MM.1S (cell line): ENCODE results near the gene ZNF835.

Source experiments
- DNase-seq: peaks from one replicate; pipeline ENCODE4 v3.0.0-alpha.2; 2015
- H2AFZ ChIP-seq: fragments of 300-600 bp; sonication (generic); 2 replicates; pipeline ENCODE4 v1.6.0; 2016; ENCODE audit warnings: antibody characterized with exemption, low read length
- H3F3A ChIP-seq: fragments of 300-600 bp; sonication (generic); 2 replicates; pipeline ENCODE4 v1.6.1; 2016; ENCODE audit warnings: mild to moderate bottlenecking, antibody characterized with exemption, low read length, moderate library complexity, mixed read lengths; ENCODE audit not compliant: insufficient read depth
- H3K27ac ChIP-seq: fragments of 300-600 bp; sonication (generic); 2 replicates; pipeline ENCODE4 v1.5.1; 2016; ENCODE audit warnings: mild to moderate bottlenecking, low read length
- H3K27me3 ChIP-seq: fragments of 300-600 bp; sonication (generic); replicated peaks from 2 replicates; pipeline ENCODE4 v1.6.0; 2016; ENCODE audit warnings: low read length; ENCODE audit not compliant: insufficient read depth
- H3K36me3 ChIP-seq: fragments of 300-600 bp; sonication (generic); replicated peaks from 2 replicates; pipeline ENCODE4 v1.6.1; 2016; ENCODE audit warnings: mild to moderate bottlenecking, low read length, mixed read lengths; ENCODE audit not compliant: insufficient read depth
- H3K4me1 ChIP-seq: fragments of 300-600 bp; sonication (generic); 2 replicates; pipeline ENCODE4 v1.6.1; 2016; ENCODE audit warnings: low read length, mixed read lengths
- H3K4me2 ChIP-seq: fragments of 300-600 bp; sonication (generic); 2 replicates; pipeline ENCODE4 v1.6.0; 2016; ENCODE audit warnings: low read depth, low read length
- H3K4me3 ChIP-seq: fragments of 300-600 bp; sonication (generic); 2 replicates; pipeline ENCODE4 v1.5.1; 2016; ENCODE audit warnings: low read length, mixed read lengths
- H3K79me2 ChIP-seq: fragments of 300-600 bp; sonication (generic); 2 replicates; pipeline ENCODE4 v1.6.1; 2016; ENCODE audit warnings: mixed run types, low read length, mixed read lengths
- H3K9ac ChIP-seq: fragments of 300-600 bp; sonication (generic); 2 replicates; pipeline ENCODE4 v1.6.1; 2016; ENCODE audit warnings: low read length, mixed read lengths
- H3K9me2 ChIP-seq: fragments of 300-600 bp; sonication (generic); replicated peaks from 2 replicates; pipeline ENCODE4 v1.6.1; 2016; ENCODE audit warnings: mild to moderate bottlenecking, low read length, mixed read lengths; ENCODE audit not compliant: insufficient read depth
- H3K9me3 ChIP-seq: fragments of 300-600 bp; sonication (generic); replicated peaks from 2 replicates; pipeline ENCODE4 v1.6.1; 2016; ENCODE audit warnings: mild to moderate bottlenecking, low read length, mixed read lengths; ENCODE audit not compliant: insufficient read depth
- H4K20me1 ChIP-seq: fragments of 300-600 bp; sonication (generic); 2 replicates; pipeline ENCODE4 v1.6.1; 2016; ENCODE audit warnings: mild to moderate bottlenecking, low read length, moderate library complexity, mixed read lengths; ENCODE audit not compliant: insufficient read depth
- EZH2 ChIP-seq: fragments of 300-600 bp; sonication (generic); optimal IDR thresholded peaks from 2 replicates; pipeline ENCODE3; 2017; ENCODE audit warnings: low read depth, mild to moderate bottlenecking, antibody characterized with exemption, low read length, mixed read lengths
- EZH2phosphoT487 ChIP-seq: fragments of 300-600 bp; sonication (generic); IDR thresholded peaks from 2 replicates; pipeline ENCODE4 v1.6.1; 2018; ENCODE audit warnings: antibody characterized with exemption, low read length
- TF ChIP-seq, protein P1 (sequence below): fragments of 300-600 bp; sonication (generic); IDR thresholded peaks from 2 replicates; pipeline ENCODE4 v1.5.1; 2016; ENCODE audit warnings: antibody characterized with exemption, low read length, mixed read lengths

Gene ZNF835

GRCh38 chr19:56668676-56669075, 2.9 kb downstream of the ZNF835 start:
- no peaks in the 10 kb centered on the region for H3F3A ChIP-seq
- DNase-seq, result no peak
- H3K4me2 ChIP-seq, result no peak overlapping the region
- TF ChIP-seq EZH2phosphoT487 (no peak), EZH2 (no peak)
- TF ChIP-seq, protein P1, sequence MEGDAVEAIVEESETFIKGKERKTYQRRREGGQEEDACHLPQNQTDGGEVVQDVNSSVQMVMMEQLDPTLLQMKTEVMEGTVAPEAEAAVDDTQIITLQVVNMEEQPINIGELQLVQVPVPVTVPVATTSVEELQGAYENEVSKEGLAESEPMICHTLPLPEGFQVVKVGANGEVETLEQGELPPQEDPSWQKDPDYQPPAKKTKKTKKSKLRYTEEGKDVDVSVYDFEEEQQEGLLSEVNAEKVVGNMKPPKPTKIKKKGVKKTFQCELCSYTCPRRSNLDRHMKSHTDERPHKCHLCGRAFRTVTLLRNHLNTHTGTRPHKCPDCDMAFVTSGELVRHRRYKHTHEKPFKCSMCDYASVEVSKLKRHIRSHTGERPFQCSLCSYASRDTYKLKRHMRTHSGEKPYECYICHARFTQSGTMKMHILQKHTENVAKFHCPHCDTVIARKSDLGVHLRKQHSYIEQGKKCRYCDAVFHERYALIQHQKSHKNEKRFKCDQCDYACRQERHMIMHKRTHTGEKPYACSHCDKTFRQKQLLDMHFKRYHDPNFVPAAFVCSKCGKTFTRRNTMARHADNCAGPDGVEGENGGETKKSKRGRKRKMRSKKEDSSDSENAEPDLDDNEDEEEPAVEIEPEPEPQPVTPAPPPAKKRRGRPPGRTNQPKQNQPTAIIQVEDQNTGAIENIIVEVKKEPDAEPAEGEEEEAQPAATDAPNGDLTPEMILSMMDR, result no peak
- H3K4me1 ChIP-seq, result no peaks in the 10 kb centered on the region
- H3K9me3 ChIP-seq, result no peaks in the 10 kb centered on the region
- H3K4me3 ChIP-seq, result no peak overlapping the region
- no peak overlapping the region for H3K9ac ChIP-seq
- H3K79me2 ChIP-seq, result no peaks in the 10 kb centered on the region
- no peaks in the 10 kb centered on the region for H3K27me3 ChIP-seq
- H3K27ac ChIP-seq, result no peak overlapping the region
- H3K9me2 ChIP-seq, result no peaks in the 10 kb centered on the region
- H4K20me1 ChIP-seq, result no peaks in the 10 kb centered on the region
- no peaks in the 10 kb centered on the region for H3K36me3 ChIP-seq
- H2AFZ ChIP-seq, result no peak overlapping the region

DNA sequence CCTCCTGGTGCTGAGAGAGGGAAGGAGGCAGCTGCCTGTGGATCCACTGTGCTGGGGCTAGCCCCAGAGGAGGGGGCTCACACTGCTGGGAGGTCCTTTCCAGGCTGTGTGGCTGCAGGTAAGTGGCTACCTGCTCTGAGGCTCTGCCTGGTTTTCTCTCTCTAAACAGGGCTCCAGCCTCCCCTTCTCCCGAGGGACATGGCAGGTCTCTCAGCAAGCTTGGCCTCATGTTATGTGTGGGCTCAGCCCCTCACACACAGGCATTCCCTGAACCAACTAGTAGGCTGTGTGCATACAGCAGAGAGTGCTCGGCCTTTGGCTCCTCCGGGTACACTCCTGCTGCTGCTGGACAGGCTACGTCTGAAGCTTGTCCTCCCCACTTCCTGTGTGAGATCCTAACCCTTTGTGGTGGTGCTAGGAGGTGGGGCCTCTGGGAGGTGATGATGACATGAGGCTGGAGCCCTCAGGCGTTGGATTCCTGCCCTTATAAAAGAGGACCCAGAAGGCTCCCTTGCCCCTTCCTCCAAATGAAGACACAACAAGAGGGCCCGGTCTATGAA, 4.2 kb downstream of the ZNF835 start:
- DNase-seq, result no peak
- no peaks in the 10 kb centered on the region for H3K36me3 ChIP-seq
- H2AFZ ChIP-seq, result no peak overlapping the region
- no peak overlapping the region for H3K4me3 ChIP-seq
- no peaks in the 10 kb centered on the region for H3K27me3 ChIP-seq
- H3K27ac ChIP-seq, result no peak overlapping the region
- no peaks in the 10 kb centered on the region for H3K9me3 ChIP-seq
- no peak overlapping the region for H3K9ac ChIP-seq
- H3K79me2 ChIP-seq, result no peaks in the 10 kb centered on the region
- no peaks in the 10 kb centered on the region for H3K4me1 ChIP-seq
- no peaks in the 10 kb centered on the region for H3K9me2 ChIP-seq
- no peak for TF ChIP-seq EZH2phosphoT487
- TF ChIP-seq EZH2, result no peak
- TF ChIP-seq, protein P1, result no peak
- H3F3A ChIP-seq, result no peaks in the 10 kb centered on the region
- no peaks in the 10 kb centered on the region for H4K20me1 ChIP-seq
- no peak overlapping the region for H3K4me2 ChIP-seq

DNA sequence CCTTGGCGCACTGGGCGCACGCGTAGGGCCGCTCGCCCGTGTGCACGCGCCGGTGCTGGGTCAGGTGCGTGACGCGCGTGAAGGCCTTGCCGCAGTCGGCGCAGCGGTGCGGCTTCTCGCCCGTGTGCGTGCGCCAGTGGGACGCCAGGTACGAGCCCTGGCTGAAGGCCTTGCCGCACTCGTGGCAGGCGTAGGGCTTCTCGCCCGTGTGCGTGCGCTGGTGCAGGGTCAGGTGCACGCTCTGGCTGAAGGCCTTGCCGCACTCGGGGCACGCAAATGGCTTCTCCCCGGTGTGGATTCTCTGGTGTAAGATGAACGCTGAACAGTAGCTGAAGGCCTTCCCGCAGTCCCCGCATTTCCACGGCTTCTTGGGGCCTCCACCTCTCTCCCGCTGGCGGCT, 7.0 kb downstream of the ZNF835 start:
- no peak overlapping the region for H2AFZ ChIP-seq
- H4K20me1 ChIP-seq, result no peaks in the 10 kb centered on the region
- no peak overlapping the region for H3K27ac ChIP-seq
- no peak overlapping the region for H3K4me2 ChIP-seq
- H3F3A ChIP-seq, result no peaks in the 10 kb centered on the region
- H3K36me3 ChIP-seq, result no peaks in the 10 kb centered on the region
- H3K4me3 ChIP-seq, result no peak overlapping the region
- no peak for TF ChIP-seq EZH2phosphoT487
- TF ChIP-seq, protein P1, result no peak
- no peak for TF ChIP-seq EZH2
- no peaks in the 10 kb centered on the region for H3K4me1 ChIP-seq
- no peak for DNase-seq
- no peak overlapping the region for H3K9ac ChIP-seq
- no peaks in the 10 kb centered on the region for H3K9me3 ChIP-seq
- H3K27me3 ChIP-seq, result no peaks in the 10 kb centered on the region
- H3K79me2 ChIP-seq, result no peaks in the 10 kb centered on the region
- H3K9me2 ChIP-seq, result no peaks in the 10 kb centered on the region
